GM12872 (cell line): ENCODE results near the gene PCBP3.

Experiments
- CTCF ChIP-seq: IDR thresholded peaks from 3 replicates; pipeline ENCODE4 v1.5.1; 2011; ENCODE audit warnings: low read depth, mild to moderate bottlenecking, low read length, moderate library complexity; ENCODE audit not compliant: insufficient read depth

The PCBP3 gene

GRCh38 chr21:45706299-45706698 lies 62.8 kb downstream of the PCBP3 start:
- no peak for TF ChIP-seq CTCF

- TF ChIP-seq CTCF, result no peak
Measured at GRCh38 chr21:45709173-45709572, 65.6 kb downstream of the PCBP3 start.

GRCh38 chr21:45709696-45710268 lies 66.3 kb downstream of the PCBP3 start:
- TF ChIP-seq CTCF, result no peak

GRCh38 chr21:45713613-45714012 lies 70.1 kb downstream of the PCBP3 start:
- no peak for TF ChIP-seq CTCF

GRCh38 chr21:45715441-45715840 lies 71.9 kb downstream of the PCBP3 start:
- TF ChIP-seq CTCF, result no peak

- TF ChIP-seq CTCF, result no peak
Measured at GRCh38 chr21:45718413-45718812, 74.9 kb downstream of the PCBP3 start.

GRCh38 chr21:45719177-45719802 lies 75.8 kb downstream of the PCBP3 start:
- no peak for TF ChIP-seq CTCF
